ENCODE data around the gene CDK15. TPM values are rescaled to one million over a fixed set of nuclear protein-coding genes. Genes with fewer than 3 reads are reported as not detected.

The CDK15 gene
- total RNA-seq, 1 donor from 2014 or later, result not detected

- intact Hi-C loops (cut with micrococcal nuclease), result no loop called here
- no peaks in the 10 kb centered on the region for H3K9me3 Mint-ChIP-seq
- H3K27ac Mint-ChIP-seq, result no peak overlapping the region
- no peaks in the 10 kb centered on the region for H3K36me3 Mint-ChIP-seq (ENCODE audit: low read depth)
- peaks cover 3% of the 10 kb centered on the region for H3K4me1 Mint-ChIP-seq
- H3K4me3 Mint-ChIP-seq, result no peak overlapping the region
- no peak for DNase-seq
- peaks cover 11% of the 10 kb centered on the region for H3K27me3 Mint-ChIP-seq
Measured at GRCh38 chr2:201904538-201905420, 98.4 kb downstream of the CDK15 start.

GRCh38 chr2:201906777-201907562 lies 100.6 kb downstream of the CDK15 start:
- H3K27ac Mint-ChIP-seq, result no peak overlapping the region
- peaks cover 8% of the 10 kb centered on the region for H3K4me1 Mint-ChIP-seq
- peaks cover 6% of the 10 kb centered on the region for H3K27me3 Mint-ChIP-seq
- H3K4me3 Mint-ChIP-seq, result no peak overlapping the region
- no peak for DNase-seq
- intact Hi-C loops (cut with micrococcal nuclease), result no loop called here
- no peaks in the 10 kb centered on the region for H3K9me3 Mint-ChIP-seq
- H3K36me3 Mint-ChIP-seq (ENCODE audit: low read depth), result no peaks in the 10 kb centered on the region

- H3K4me1 Mint-ChIP-seq, result peaks cover 8% of the 10 kb centered on the region
- intact Hi-C loops (cut with micrococcal nuclease), result no loop called here
- no peak overlapping the region for H3K27ac Mint-ChIP-seq
- H3K27me3 Mint-ChIP-seq, result peaks cover 6% of the 10 kb centered on the region
- no peak overlapping the region for H3K4me3 Mint-ChIP-seq
- H3K36me3 Mint-ChIP-seq (ENCODE audit: low read depth), result no peaks in the 10 kb centered on the region
- no peak for DNase-seq
- no peaks in the 10 kb centered on the region for H3K9me3 Mint-ChIP-seq
Measured at GRCh38 chr2:201907563-201907881, 101.2 kb downstream of the CDK15 start.

GRCh38 chr2:201908901-201909300 lies 102.6 kb downstream of the CDK15 start:
- Mint-ChIP-seq H3K4me3 (no peak overlapping the region), H3K4me1 (peaks cover 8% of the 10 kb centered on the region), H3K36me3 (ENCODE audit: low read depth) (no peaks in the 10 kb centered on the region), H3K9me3 (no peaks in the 10 kb centered on the region), H3K27ac (no peak overlapping the region), H3K27me3 (peaks cover 6% of the 10 kb centered on the region)
- intact Hi-C loops (cut with micrococcal nuclease), result no loop called here
- no peak for DNase-seq

- Mint-ChIP-seq H3K4me1 (peaks cover 8% of the 10 kb centered on the region), H3K27ac (no peak overlapping the region), H3K27me3 (peaks cover 5% of the 10 kb centered on the region), H3K4me3 (no peak overlapping the region), H3K9me3 (no peaks in the 10 kb centered on the region), H3K36me3 (ENCODE audit: low read depth) (no peaks in the 10 kb centered on the region)
- intact Hi-C loops (cut with micrococcal nuclease), result no loop called here
- DNase-seq, result no peak
Measured at GRCh38 chr2:201909348-201909747, 103.0 kb downstream of the CDK15 start.

- peaks cover 3% of the 10 kb centered on the region for H3K27me3 Mint-ChIP-seq
- peak; percentile 64 for DNase-seq
- H3K36me3 Mint-ChIP-seq (ENCODE audit: low read depth), result no peaks in the 10 kb centered on the region
- intact Hi-C loops (cut with micrococcal nuclease), result no loop called here
- H3K4me1 Mint-ChIP-seq, result peaks cover 8% of the 10 kb centered on the region
- peak overlapping the region; percentile 37 for H3K4me3 Mint-ChIP-seq
- H3K9me3 Mint-ChIP-seq, result no peaks in the 10 kb centered on the region
- H3K27ac Mint-ChIP-seq, result peak overlapping the region; percentile 38
Measured at GRCh38 chr2:201909961-201910361, 103.6 kb downstream of the CDK15 start.

GRCh38 chr2:201911372-201911771 lies 105.0 kb downstream of the CDK15 start:
- Mint-ChIP-seq H3K36me3 (ENCODE audit: low read depth) (no peaks in the 10 kb centered on the region), H3K9me3 (no peaks in the 10 kb centered on the region), H3K4me3 (no peak overlapping the region), H3K4me1 (peaks cover 8% of the 10 kb centered on the region), H3K27me3 (no peaks in the 10 kb centered on the region), H3K27ac (no peak overlapping the region)
- intact Hi-C loops (cut with micrococcal nuclease), result no loop called here
- no peak for DNase-seq

GRCh38 chr2:201913201-201913600 lies 106.9 kb downstream of the CDK15 start:
- no peak for DNase-seq
- H3K4me1 Mint-ChIP-seq, result peaks cover 8% of the 10 kb centered on the region
- H3K27ac Mint-ChIP-seq, result no peak overlapping the region
- no peaks in the 10 kb centered on the region for H3K36me3 Mint-ChIP-seq (ENCODE audit: low read depth)
- H3K9me3 Mint-ChIP-seq, result no peaks in the 10 kb centered on the region
- H3K4me3 Mint-ChIP-seq, result no peak overlapping the region
- no peaks in the 10 kb centered on the region for H3K27me3 Mint-ChIP-seq
- intact Hi-C loops (cut with micrococcal nuclease), result no loop called here

GRCh38 chr2:201915446-201915845 lies 109.1 kb downstream of the CDK15 start:
- no peak overlapping the region for H3K4me3 Mint-ChIP-seq
- no peaks in the 10 kb centered on the region for H3K36me3 Mint-ChIP-seq (ENCODE audit: low read depth)
- intact Hi-C loops (cut with micrococcal nuclease), result no loop called here
- H3K27me3 Mint-ChIP-seq, result no peaks in the 10 kb centered on the region
- no peak for DNase-seq
- H3K9me3 Mint-ChIP-seq, result no peaks in the 10 kb centered on the region
- H3K4me1 Mint-ChIP-seq, result no peaks in the 10 kb centered on the region
- no peak overlapping the region for H3K27ac Mint-ChIP-seq

- Mint-ChIP-seq H3K4me3 (no peak overlapping the region), H3K4me1 (no peaks in the 10 kb centered on the region), H3K27ac (no peak overlapping the region), H3K27me3 (peaks cover 2% of the 10 kb centered on the region), H3K9me3 (no peaks in the 10 kb centered on the region), H3K36me3 (ENCODE audit: low read depth) (no peaks in the 10 kb centered on the region)
- no peak for DNase-seq
- intact Hi-C loops (cut with micrococcal nuclease), result no loop called here
Measured at GRCh38 chr2:201916565-201916964, 110.2 kb downstream of the CDK15 start.

- no peak for DNase-seq
- intact Hi-C loops (cut with micrococcal nuclease), result no loop called here
- Mint-ChIP-seq H3K4me1 (no peaks in the 10 kb centered on the region), H3K27ac (no peak overlapping the region), H3K36me3 (ENCODE audit: low read depth) (no peaks in the 10 kb centered on the region), H3K27me3 (peaks cover 4% of the 10 kb centered on the region), H3K4me3 (no peak overlapping the region), H3K9me3 (no peaks in the 10 kb centered on the region)
Measured at GRCh38 chr2:201918616-201919307, 112.4 kb downstream of the CDK15 start.

GRCh38 chr2:201919308-201919634 lies 112.9 kb downstream of the CDK15 start:
- H3K27me3 Mint-ChIP-seq, result peaks cover 4% of the 10 kb centered on the region
- no peaks in the 10 kb centered on the region for H3K9me3 Mint-ChIP-seq
- no peaks in the 10 kb centered on the region for H3K4me1 Mint-ChIP-seq
- no peak for DNase-seq
- intact Hi-C loops (cut with micrococcal nuclease), result no loop called here
- no peak overlapping the region for H3K4me3 Mint-ChIP-seq
- no peak overlapping the region for H3K27ac Mint-ChIP-seq
- no peaks in the 10 kb centered on the region for H3K36me3 Mint-ChIP-seq (ENCODE audit: low read depth)

GRCh38 chr2:201923436-201924328 lies 117.3 kb downstream of the CDK15 start:
- Mint-ChIP-seq H3K9me3 (no peaks in the 10 kb centered on the region), H3K27ac (no peak overlapping the region), H3K27me3 (peaks cover 4% of the 10 kb centered on the region), H3K36me3 (ENCODE audit: low read depth) (no peaks in the 10 kb centered on the region), H3K4me3 (no peak overlapping the region), H3K4me1 (no peaks in the 10 kb centered on the region)
- no peak for DNase-seq
- intact Hi-C loops (cut with micrococcal nuclease), result no loop called here

Data from activated CD4-positive, alpha-beta T cell treated with anti-CD3 and anti-CD28 coated beads, Interleukin-2, amount 10 ng/mL, durations not matched to agents 24 days and 14 days (primary cell).